ENCODE results near the gene SLC24A2.

GRCh38 chr9:19770973-19771372, 17.9 kb downstream of the SLC24A2 start:
- TF ChIP-seq POLR2AphosphoS5 (IDR thresholded peaks at IDR 0.05; ENCODE audit: low read depth, low read length) (no peak), POLR2A (IDR thresholded peaks at IDR 0.05; ENCODE audit: low read depth, low read length) (no peak)

Data from GM12892 (cell line).